ENCODE data around the gene ZNF468. TPM values are rescaled to one million over a fixed set of nuclear protein-coding genes. Genes with fewer than 3 reads are reported as not detected.
"Not testable (repeated sequence)": the region's sequence is repeated elsewhere in the genome, so short reads cannot be mapped to it uniquely, and the experiment has no call there.

ZNF468 gene
- total RNA-seq, 1 experiment from 2014 or later = 34.7 TPM

GRCh38 chr19:52871466-52871865, 14.0 kb upstream of the ZNF468 start:
- H3K4ac ChIP-seq (ENCODE audit: low read depth, low read length) = no peak overlapping the region
- H2BK120ac ChIP-seq (ENCODE audit: low read depth, low read length, poor library complexity, severe bottlenecking) = no peak overlapping the region
- H3K4me2 ChIP-seq (ENCODE audit: insufficient read depth, insufficient read length, low read length) = no peak overlapping the region
- H2AK5ac ChIP-seq (ENCODE audit: insufficient read length, low read length) = no peak overlapping the region
- no peak overlapping the region for H3K23ac ChIP-seq (ENCODE audit: insufficient read length, low read depth, low read length)
- H3K14ac ChIP-seq (ENCODE audit: insufficient read depth, low read length) = no peak overlapping the region
- H3K9me3 Mint-ChIP-seq = no peaks in the 10 kb centered on the region
- no peaks in the 10 kb centered on the region for H3K79me1 ChIP-seq (ENCODE audit: insufficient read depth, low read depth, low read length, poor library complexity, severe bottlenecking)
- no peaks in the 10 kb centered on the region for H3K9me3 ChIP-seq (ENCODE audit: control insufficient read depth, low read depth, low read length)
- no peaks in the 10 kb centered on the region for H3K27me3 ChIP-seq (ENCODE audit: insufficient read depth, low read length)
- H3K27ac Mint-ChIP-seq = no peak overlapping the region
- no peaks in the 10 kb centered on the region; the same call in 1 of the 2 replicates for H3K79me2 ChIP-seq (ENCODE audit: insufficient read depth, low read length)
- H3K23me2 ChIP-seq (ENCODE audit: insufficient read length, low read depth, low read length, poor library complexity, severe bottlenecking) = no peaks in the 10 kb centered on the region
- H3K27me3 Mint-ChIP-seq (ENCODE audit: low read depth) = no peaks in the 10 kb centered on the region
- H3K27ac ChIP-seq (ENCODE audit: insufficient read length, low read depth, low read length) = no peak overlapping the region
- no CpG with 5 or more reads among the region's 3 CpGs for WGBS (ENCODE audit: extremely low coverage, insufficient read length, low lambda C conversion rate)
- no peak overlapping the region for H4K91ac ChIP-seq (ENCODE audit: insufficient read length, low read depth, low read length)
- DNase-seq = no peak
- H2BK5ac ChIP-seq (ENCODE audit: insufficient read length, low read length) = no peak overlapping the region
- H2BK12ac ChIP-seq (ENCODE audit: insufficient read length, low read depth, low read length) = no peak overlapping the region
- H4K5ac ChIP-seq (ENCODE audit: insufficient read length, low read depth, low read length) = no peak overlapping the region
- no peak for TF ChIP-seq CTCF (conservative IDR thresholded peaks at IDR 0.05)
- H3K4me1 Mint-ChIP-seq = no peaks in the 10 kb centered on the region
- no peaks in the 10 kb centered on the region for H4K20me1 ChIP-seq (ENCODE audit: control insufficient read depth, insufficient read depth, insufficient read length)
- H3K4me3 Mint-ChIP-seq = no peak overlapping the region
- peaks cover 0 to 2% (median 1%) of the 10 kb centered on the region in 3 experiments; a peak in 2 of 7 replicates for H3K36me3 Mint-ChIP-seq (ENCODE audit: insufficient read depth in 1 of 3, low read depth in 3 of 3)
- H3T11ph ChIP-seq (ENCODE audit: low read length) = no peak overlapping the region
- H3K9ac ChIP-seq (ENCODE audit: extremely low read depth, insufficient read length, low read length) = no peak overlapping the region
- no peak overlapping the region for H4K8ac ChIP-seq (replicated peaks; ENCODE audit: insufficient read length, low read depth, low read length)
- no peak overlapping the region for H3K56ac ChIP-seq (ENCODE audit: insufficient read length, low read depth, low read length)
- no peak overlapping the region for H2AFZ ChIP-seq (ENCODE audit: low read length)
- H2BK15ac ChIP-seq (ENCODE audit: low read depth, low read length) = no peak overlapping the region
- H3K18ac ChIP-seq (ENCODE audit: insufficient read length, low read depth, low read length) = no peak overlapping the region
- no peak overlapping the region for H2BK20ac ChIP-seq (ENCODE audit: low read depth, low read length, poor library complexity, severe bottlenecking)
- no peaks in the 10 kb centered on the region for H3K4me1 ChIP-seq (ENCODE audit: insufficient read depth, low read length)

DNA sequence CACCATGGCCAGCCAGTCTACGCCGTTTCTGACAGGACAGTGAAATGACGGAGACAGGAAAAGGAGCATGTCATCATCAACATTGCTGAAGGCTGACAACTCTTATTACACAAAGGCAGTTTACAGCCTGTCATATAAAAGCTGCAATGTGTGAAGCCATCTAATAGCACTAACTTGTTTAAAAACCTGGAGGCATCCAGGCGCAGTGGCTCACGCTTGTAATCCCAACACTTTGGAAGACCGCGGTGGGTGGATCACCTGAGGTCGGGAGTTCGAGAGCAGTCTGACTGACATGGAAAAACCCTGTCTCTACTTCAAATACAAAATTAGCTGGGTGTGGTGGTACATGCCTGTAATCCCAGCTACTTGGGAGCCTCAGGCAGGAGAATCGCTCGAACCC, 10.6 kb upstream of the ZNF468 start:
- not testable (repeated sequence) for H3K9me3 Mint-ChIP-seq; H4K8ac ChIP-seq (replicated peaks; ENCODE audit: insufficient read length, low read depth, low read length); H3K23ac ChIP-seq (ENCODE audit: insufficient read length, low read depth, low read length); H3K36me3 Mint-ChIP-seq (ENCODE audit: insufficient read depth in 1 of 3, low read depth in 3 of 3); H3K4me1 Mint-ChIP-seq; H2AFZ ChIP-seq (ENCODE audit: low read length); H3K23me2 ChIP-seq (ENCODE audit: insufficient read length, low read depth, low read length, poor library complexity, severe bottlenecking); H2BK20ac ChIP-seq (ENCODE audit: low read depth, low read length, poor library complexity, severe bottlenecking); H2BK120ac ChIP-seq (ENCODE audit: low read depth, low read length, poor library complexity, severe bottlenecking); H2BK12ac ChIP-seq (ENCODE audit: insufficient read length, low read depth, low read length); H3K27me3 Mint-ChIP-seq (ENCODE audit: low read depth); H3T11ph ChIP-seq (ENCODE audit: low read length); H3K18ac ChIP-seq (ENCODE audit: insufficient read length, low read depth, low read length); H4K20me1 ChIP-seq (ENCODE audit: control insufficient read depth, insufficient read depth, insufficient read length); H3K56ac ChIP-seq (ENCODE audit: insufficient read length, low read depth, low read length); H2BK15ac ChIP-seq (ENCODE audit: low read depth, low read length); H3K79me2 ChIP-seq (ENCODE audit: insufficient read depth, low read length); H3K9ac ChIP-seq (ENCODE audit: extremely low read depth, insufficient read length, low read length); H4K5ac ChIP-seq (ENCODE audit: insufficient read length, low read depth, low read length); H3K9me3 ChIP-seq (ENCODE audit: control insufficient read depth, low read depth, low read length); H2AK5ac ChIP-seq (ENCODE audit: insufficient read length, low read length); H3K4me1 ChIP-seq (ENCODE audit: insufficient read depth, low read length); H3K27ac Mint-ChIP-seq; H3K4me3 Mint-ChIP-seq; H2BK5ac ChIP-seq (ENCODE audit: insufficient read length, low read length); H3K27me3 ChIP-seq (ENCODE audit: insufficient read depth, low read length); H3K79me1 ChIP-seq (ENCODE audit: insufficient read depth, low read depth, low read length, poor library complexity, severe bottlenecking); H3K4ac ChIP-seq (ENCODE audit: low read depth, low read length); H3K14ac ChIP-seq (ENCODE audit: insufficient read depth, low read length); H3K27ac ChIP-seq (ENCODE audit: insufficient read length, low read depth, low read length); H3K4me2 ChIP-seq (ENCODE audit: insufficient read depth, insufficient read length, low read length); DNase-seq; H4K91ac ChIP-seq (ENCODE audit: insufficient read length, low read depth, low read length)
- no CpG with 5 or more reads among the region's 11 CpGs for WGBS (ENCODE audit: extremely low coverage, insufficient read length, low lambda C conversion rate)
